H1 (cell line): Measurements from ENCODE around the gene DDX56. TPM values are rescaled to one million over a fixed set of nuclear protein-coding genes. Genes with fewer than 3 reads are reported as not detected.

ENCODE experiments used
- CTCF ChIA-PET: fragments of 300-600 bp; sonication (Branson Sonifier 250); formaldehyde crosslinking; loops from one replicate; lab custom pipeline; 2021; ENCODE audit not compliant: partially characterized antibody; lab: Charles Lee
- POLR2A ChIA-PET: fragments of 300-600 bp; sonication (Branson Sonifier 250); formaldehyde crosslinking; loops from one replicate; lab custom pipeline; 2021; ENCODE audit warnings: inconsistent platforms; ENCODE audit not compliant: partially characterized antibody; lab: Charles Lee
- DNase-seq, 2 experiments: peaks; one replicate each; pipeline versions ENCODE4 v3.0.0 to v3.0.0-alpha.2; 2010 to 2022; ENCODE audit warnings: low spot score in 2 of 2, low read depth in 1 of 2, mixed read lengths in 1 of 2
- FAIRE-seq: peaks from 2 replicates; lab custom pipeline; 2011; peaks lifted over from hg19 to GRCh38; lab: Jason Lieb, UNC
- H2AFZ ChIP-seq: 2 replicates; pipeline ENCODE4 v1.8.1; 2012; ENCODE audit warnings: low read length, inconsistent platforms
- H2AK5ac ChIP-seq: 2 replicates; pipeline ENCODE4 v1.6.1; 2013; ENCODE audit warnings: low read depth, low read length
- H2BK120ac ChIP-seq: replicated peaks from 2 replicates; pipeline ENCODE3; 2013; ENCODE audit warnings: low read depth, low read length, inconsistent platforms
- H2BK12ac ChIP-seq: 2 replicates; pipeline ENCODE4 v1.6.1; 2013; ENCODE audit warnings: low read depth, low read length
- H2BK15ac ChIP-seq: 2 replicates; pipeline ENCODE4 v1.6.1; 2013; ENCODE audit warnings: low read length
- H2BK20ac ChIP-seq: 2 replicates; pipeline ENCODE4 v1.6.1; 2013; ENCODE audit warnings: low read length
- H2BK5ac ChIP-seq: 2 replicates; pipeline ENCODE4 v1.6.1; 2013; ENCODE audit warnings: low read depth, low read length
- H3K14ac ChIP-seq: 2 replicates; pipeline ENCODE4 v1.6.1; 2013; ENCODE audit warnings: inconsistent platforms; ENCODE audit not compliant: insufficient read length
- H3K18ac ChIP-seq: 2 replicates; pipeline ENCODE4 v1.6.1; 2013; ENCODE audit warnings: low read length; ENCODE audit errors: extremely low read depth
- H3K23ac ChIP-seq: 2 replicates; pipeline ENCODE4 v1.6.1; 2013; ENCODE audit warnings: inconsistent platforms; ENCODE audit not compliant: insufficient read length
- H3K23me2 ChIP-seq: 2 replicates; pipeline ENCODE4 v1.6.1; 2013; ENCODE audit warnings: low read depth, low read length
- H3K27ac ChIP-seq: 2 replicates; pipeline ENCODE4 v1.6.1; 2011; ENCODE audit warnings: low read depth, low read length, inconsistent platforms
- H3K27me3 ChIP-seq, 4 experiments: replicated peaks in 1 of 4; 1 replicate in 1 of 4; 2 replicates in 3 of 4; pipeline versions ENCODE4 v1.6.1 to v1.8.1; 2011 to 2013; ENCODE audit warnings: low read length in 3 of 4, mild to moderate bottlenecking in 3 of 4, inconsistent platforms in 2 of 4, mixed read lengths in 2 of 4, moderate library complexity in 1 of 4; ENCODE audit not compliant: control insufficient read depth in 3 of 4, insufficient read depth in 3 of 4; ENCODE audit errors: extremely low read depth in 1 of 4
- H3K36me3 ChIP-seq, 4 experiments: 2 replicates each; pipeline versions ENCODE4 v1.6.1 to v1.8.1; 2011 to 2013; ENCODE audit warnings: mild to moderate bottlenecking in 4 of 4, low read length in 3 of 4, moderate library complexity in 2 of 4, control low read depth in 1 of 4, inconsistent platforms in 1 of 4; ENCODE audit not compliant: insufficient read depth in 4 of 4, control insufficient read depth in 2 of 4
- H3K4ac ChIP-seq: replicated peaks from 2 replicates; pipeline ENCODE3; 2013; ENCODE audit warnings: low read length, low read depth, mixed read lengths, inconsistent platforms; ENCODE audit not compliant: insufficient read length
- H3K4me1 ChIP-seq, 4 experiments: replicated peaks in 1 of 4; 1 replicate in 1 of 4; 2 replicates in 3 of 4; pipeline versions ENCODE4 v1.6.1 to v1.8.1; 2011 to 2013; ENCODE audit warnings: low read length in 3 of 4, inconsistent platforms in 2 of 4, mixed read lengths in 1 of 4; ENCODE audit not compliant: insufficient read depth in 4 of 4, control insufficient read depth in 3 of 4
- H3K4me2 ChIP-seq, 2 experiments: 2 replicates each; pipeline versions ENCODE4 v1.6.1 to v1.8.1; 2011 to 2013; ENCODE audit warnings: low read depth in 2 of 2, low read length in 2 of 2, control low read depth in 1 of 2, inconsistent platforms in 1 of 2, mild to moderate bottlenecking in 1 of 2; ENCODE audit not compliant: insufficient read depth in 1 of 2
- H3K4me3 ChIP-seq, 4 experiments: fragments of 200-600, 300-600 bp in 1 of 4; sonication (generic), shearing (Covaris generic), sonication (Bioruptor Twin) in 1 of 4; 2 replicates each; pipeline versions ENCODE4 v1.5.1 to v1.8.1; 2011 to 2016; ENCODE audit warnings: low read length in 4 of 4, low read depth in 3 of 4, control low read depth in 2 of 4, inconsistent platforms in 2 of 4, mild to moderate bottlenecking in 2 of 4, mixed read lengths in 1 of 4, moderate library complexity in 1 of 4; ENCODE audit not compliant: insufficient read depth in 2 of 4; ENCODE audit errors: extremely low read depth in 1 of 4
- H3K56ac ChIP-seq: replicated peaks from 2 replicates; pipeline ENCODE3; 2013; ENCODE audit warnings: low read depth, mild to moderate bottlenecking, mixed read lengths, low read length, inconsistent platforms; ENCODE audit not compliant: insufficient read length
- H3K79me1 ChIP-seq: 2 replicates; pipeline ENCODE4 v1.6.1; 2013; ENCODE audit warnings: low read depth, low read length, control low read depth
- H3K79me2 ChIP-seq, 2 experiments: 2 replicates each; pipeline versions ENCODE4 v1.6.1 to v1.8.1; 2012 to 2013; ENCODE audit warnings: low read length in 2 of 2, mild to moderate bottlenecking in 2 of 2, inconsistent platforms in 1 of 2; ENCODE audit not compliant: insufficient read depth in 2 of 2, control insufficient read depth in 1 of 2
- H3K9ac ChIP-seq, 4 experiments: replicated peaks in 1 of 4; 1 replicate in 1 of 4; 2 replicates in 3 of 4; pipeline versions ENCODE4 v1.6.1 to v1.8.1; 2011 to 2013; ENCODE audit warnings: low read depth in 3 of 4, low read length in 3 of 4, control low read depth in 2 of 4, mild to moderate bottlenecking in 2 of 4, moderate library complexity in 2 of 4, inconsistent platforms in 1 of 4; ENCODE audit errors: extremely low read depth in 1 of 4
- H3K9me3 ChIP-seq, 2 experiments: 2 replicates each; pipeline versions ENCODE4 v1.6.1 to v1.8.1; 2012 to 2013; ENCODE audit warnings: mild to moderate bottlenecking in 2 of 2, moderate library complexity in 2 of 2, control low read depth in 1 of 2, inconsistent platforms in 1 of 2, low read depth in 1 of 2, low read length in 1 of 2, mixed read lengths in 1 of 2; ENCODE audit not compliant: insufficient read depth in 2 of 2
- H4K20me1 ChIP-seq, 2 experiments: replicated peaks in 1 of 2; 2 replicates each; pipeline versions ENCODE3 to v1.8.1; 2011 to 2013; ENCODE audit warnings: inconsistent platforms in 2 of 2, low read length in 2 of 2, mild to moderate bottlenecking in 1 of 2; ENCODE audit not compliant: insufficient read depth in 2 of 2, control insufficient read depth in 1 of 2
- H4K5ac ChIP-seq: 2 replicates; pipeline ENCODE4 v1.6.1; 2013; ENCODE audit warnings: low read length, low read depth, mixed read lengths, inconsistent platforms; ENCODE audit not compliant: insufficient read length
- H4K8ac ChIP-seq: 2 replicates; pipeline ENCODE4 v1.8.0; 2013; ENCODE audit warnings: mild to moderate bottlenecking, moderate library complexity, low read length, inconsistent platforms; ENCODE audit not compliant: insufficient read depth; ENCODE audit errors: extremely low read depth
- H4K91ac ChIP-seq: replicated peaks from 2 replicates; pipeline ENCODE3; 2013; ENCODE audit warnings: low read length, mixed read lengths, inconsistent platforms; ENCODE audit not compliant: insufficient read length
- BCL11A ChIP-seq, 2 experiments: IDR thresholded peaks; one replicate each; pipeline ENCODE4 v1.6.1; 2011; ENCODE audit warnings: low read depth in 2 of 2, low read length in 2 of 2, mild to moderate bottlenecking in 2 of 2
- CEBPB ChIP-seq: IDR thresholded peaks from 2 replicates; pipeline ENCODE4 v1.6.1; 2012; ENCODE audit warnings: low read depth, low read length
- EP300 ChIP-seq, 2 experiments: IDR thresholded peaks; 1 replicate in 1 of 2; 2 replicates in 1 of 2; pipeline ENCODE4 v1.6.1; 2011 to 2012; ENCODE audit warnings: low read depth in 2 of 2, low read length in 2 of 2, mild to moderate bottlenecking in 2 of 2, borderline replicate concordance in 1 of 2, inconsistent platforms in 1 of 2, moderate library complexity in 1 of 2
- HDAC2 ChIP-seq, 2 experiments: fragments of 300-600 bp in 1 of 2; sonication (generic) in 1 of 2; IDR thresholded peaks; 2 replicates each; pipeline ENCODE4 v1.6.1; 2011 to 2012; ENCODE audit warnings: low read depth in 2 of 2, low read length in 2 of 2, mild to moderate bottlenecking in 2 of 2, moderate library complexity in 2 of 2, borderline replicate concordance in 1 of 2, inconsistent platforms in 1 of 2
- HDAC6 ChIP-seq: IDR thresholded peaks from one replicate; pipeline ENCODE4 v1.7.1; 2012; ENCODE audit warnings: low read depth, mild to moderate bottlenecking, inconsistent platforms, low read length, moderate library complexity
- KDM1A ChIP-seq: fragments of 200-600, 300-600 bp; sonication (generic); IDR thresholded peaks from 2 replicates; pipeline ENCODE4 v1.7.1; 2016; ENCODE audit warnings: mild to moderate bottlenecking, low read length, borderline replicate concordance
- PHF8 ChIP-seq: fragments of 200-600 bp; sonication (generic); conservative IDR thresholded peaks from 2 replicates; pipeline ENCODE4 v1.7.1; 2012; ENCODE audit warnings: low read depth, mild to moderate bottlenecking, inconsistent platforms, low read length, moderate library complexity
- POLR2AphosphoS5 ChIP-seq: IDR thresholded peaks from 2 replicates; pipeline ENCODE4 v1.6.1; 2011; ENCODE audit warnings: low read depth, low read length
- TCF12 ChIP-seq: IDR thresholded peaks from 2 replicates; pipeline ENCODE4 v1.6.1; 2011; ENCODE audit warnings: low read depth, mild to moderate bottlenecking, low read length
- ZNF274 ChIP-seq: IDR thresholded peaks from 2 replicates; pipeline ENCODE4 v1.7.0; 2012; ENCODE audit warnings: low read length, borderline replicate concordance; ENCODE audit errors: extremely low read depth
- WGBS, 2 experiments: shearing (Covaris generic) in 1 of 2; methylation state at CpG; one replicate each; pipeline versions ENCODE4 v1.1.6 to v1.1.7; 2013 to 2015; ENCODE audit warnings: low lambda C conversion rate in 2 of 2, mixed read lengths in 2 of 2, inconsistent platforms in 1 of 2, low coverage in 1 of 2, missing lambda C conversion rate in 1 of 2; ENCODE audit not compliant: insufficient replicate concordance in 2 of 2, insufficient coverage in 1 of 2, insufficient read length in 1 of 2; ENCODE audit errors: extremely low coverage in 1 of 2, missing lambda C conversion rate in 1 of 2; 5-methylcytosine and 5-hydroxymethylcytosine counted together
- polyA plus RNA-seq, 7 experiments: library from polyadenylated mRNA; depleted of rRNA in 3 of 7; stranded (reverse) in 5 of 7; unstranded in 2 of 7; fragments of >200 nt in 5 of 7; fragments of 200-250 nt in 2 of 7; gene quantifications; 1 replicate in 5 of 7; 2 replicates in 1 of 7; 4 replicates in 1 of 7; pipeline versions ENCODE4 v1.2.1 to v1.2.3, GENCODE V29; 2011 to 2013; ENCODE audit warnings: missing spikeins in 2 of 7, mixed read lengths in 2 of 7
- total RNA-seq: library from RNA; stranded (reverse); fragmentation: NEBNext Ultra II Directional; extraction: Animal tissue kit (Norgen Biotek cat#: 25700); gene quantifications from 2 replicates; pipeline ENCODE4 v1.2.1, GENCODE V29; 2021
- TF ChIP-seq, protein P1 (sequence below): IDR thresholded peaks from 2 replicates; pipeline ENCODE4 v1.6.1; 2012; ENCODE audit warnings: inconsistent platforms

DDX56 gene
- total and polyA plus RNA-seq, 2 of the 8 experiments (the other 6 are each of a cell fraction or from before 2014, with no cell fraction given), result 56.9 to 81.6 TPM

DNA sequence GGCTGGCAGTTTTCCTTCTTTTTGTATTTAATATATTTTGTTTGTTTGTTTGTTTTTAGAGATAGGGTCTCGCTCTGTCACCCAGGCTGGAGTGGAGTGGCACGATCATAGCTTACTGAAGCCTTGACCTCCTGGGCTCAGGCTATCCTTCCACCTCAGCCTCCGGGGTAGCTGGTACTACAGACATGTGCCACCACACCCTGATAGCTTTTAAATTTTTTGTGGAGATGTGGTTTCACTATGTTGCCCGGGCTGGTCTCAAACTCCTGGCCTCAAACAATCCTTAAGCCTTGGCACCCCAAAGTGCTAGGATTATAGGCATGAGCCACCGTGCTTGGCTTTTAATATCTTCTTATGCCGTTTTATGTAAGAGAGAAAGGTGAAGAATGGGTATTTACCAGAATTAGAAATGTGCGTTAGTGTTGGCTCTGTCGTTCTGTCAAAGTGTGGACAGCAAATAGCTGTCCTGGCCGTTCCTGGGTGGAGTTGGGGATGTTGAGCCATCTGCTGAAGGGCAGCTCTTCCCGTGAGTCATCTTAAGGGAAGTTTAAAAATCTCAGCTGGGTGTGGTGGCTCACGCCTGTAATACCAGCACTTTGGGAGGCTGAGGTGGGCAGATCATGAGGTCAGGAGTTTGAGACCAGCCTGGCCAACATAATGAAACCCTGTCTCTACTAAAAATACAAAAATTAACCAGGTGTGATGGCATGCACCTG is 47.5 kb upstream of the DDX56 start:
- Histone ChIP-seq H3K36me3 (peaks cover 0 to 16% (median 7%) of the 10 kb centered on the region in 4 experiments; a peak in 4 of 8 replicates), H2BK15ac (no peak overlapping the region), H3K14ac (no peak overlapping the region), H4K8ac (no peak overlapping the region), H3K23ac (no peak overlapping the region), H3K23me2 (no peaks in the 10 kb centered on the region), H3K4me1 (no peaks in the 10 kb centered on the region; a peak in 1 of 7 replicates), H2BK12ac (no peak overlapping the region), H3K18ac (no peak overlapping the region), H3K4me3 (no peak overlapping the region), H2BK120ac (no peak overlapping the region), H3K79me1 (peaks cover 13% of the 10 kb centered on the region), H3K27me3 (no peaks in the 10 kb centered on the region), H2AFZ (no peak overlapping the region), H3K4me2 (no peak overlapping the region), H3K56ac (no peak overlapping the region), H4K5ac (no peak overlapping the region), H2BK5ac (no peak overlapping the region), H3K9ac (no peak overlapping the region), H4K91ac (no peak overlapping the region), H3K9me3 (no peaks in the 10 kb centered on the region), H3K4ac (no peak overlapping the region), H2AK5ac (no peak overlapping the region), H4K20me1 (peaks cover 3 to 21% of the 10 kb centered on the region in 2 experiments), H3K79me2 (peaks cover 10 to 85% of the 10 kb centered on the region in 2 experiments), H2BK20ac (no peak overlapping the region), H3K27ac (no peak overlapping the region)
- DNase-seq (no peak), FAIRE-seq (no peak)
- WGBS, 2 experiments, result 93% methylated on average over 11 of the region's 11 CpGs; no CpG with 5 or more reads in 1 of the 2 experiments
- POLR2A ChIA-PET, result interaction anchor here (1.3 to 2.0 kb wide), 4 partner anchors 9 to 15 kb away, joined by 3 to 6 read pairs (median 4); partner anchors contain the start of gene OGDH
- CTCF ChIA-PET, result interaction anchor here (0.9 to 1.7 kb wide), 2 partner anchors 15 to 56 kb away, joined by 3 to 4 read pairs; no protein-coding TSS in a partner anchor
- no peak for TF ChIP-seq CEBPB
- no peak for TF ChIP-seq ZNF274
- TF ChIP-seq HDAC6, result no peak
- TF ChIP-seq BCL11A (IDR thresholded peaks at IDR 0.05; ENCODE audit: low read depth in 2 of 2, low read length in 2 of 2), result no peak
- TF ChIP-seq, protein P1, sequence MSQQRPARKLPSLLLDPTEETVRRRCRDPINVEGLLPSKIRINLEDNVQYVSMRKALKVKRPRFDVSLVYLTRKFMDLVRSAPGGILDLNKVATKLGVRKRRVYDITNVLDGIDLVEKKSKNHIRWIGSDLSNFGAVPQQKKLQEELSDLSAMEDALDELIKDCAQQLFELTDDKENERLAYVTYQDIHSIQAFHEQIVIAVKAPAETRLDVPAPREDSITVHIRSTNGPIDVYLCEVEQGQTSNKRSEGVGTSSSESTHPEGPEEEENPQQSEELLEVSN, result no peak
- TF ChIP-seq KDM1A, result no peak
- TF ChIP-seq EP300 (IDR thresholded peaks at IDR 0.05; ENCODE audit: borderline replicate concordance in 1 of 2, low read depth in 2 of 2, low read length in 2 of 2), result no peak
- TF ChIP-seq HDAC2 (IDR thresholded peaks at IDR 0.05; ENCODE audit: borderline replicate concordance in 1 of 2, low read depth in 2 of 2, low read length in 2 of 2), result no peak
- TF ChIP-seq PHF8, result no peak
- no peak for TF ChIP-seq POLR2AphosphoS5
- no peak for TF ChIP-seq TCF12
